PC-9 (cell line): Measurements from ENCODE around the gene CYB5R4. TPM values are rescaled to one million over a fixed set of nuclear protein-coding genes. Genes with fewer than 3 reads are reported as not detected.

Experiments
- BruUV-seq: library from RNA; stranded (reverse); fragments of 400-500 nt; replicated peaks from 2 replicates; lab custom pipeline; 2021; lab: Mats Ljungman, UMichigan
- CTCF ChIA-PET: fragments of 300-600 bp; sonication (Branson Sonifier 250); formaldehyde crosslinking; loops from one replicate; lab custom pipeline; 2022; ENCODE audit warnings: antibody characterized with exemption; lab: Charles Lee
- POLR2A ChIA-PET: fragments of 300-600 bp; sonication (Branson Sonifier 250); formaldehyde crosslinking; loops from one replicate; lab custom pipeline; 2022; ENCODE audit warnings: antibody characterized with exemption; ENCODE audit not compliant: unreplicated experiment; lab: Charles Lee
- DNase-seq, 2 experiments: peaks; one replicate each; pipeline versions ENCODE4 v3.0.0 to v3.0.0-alpha.2; 2015 to 2022; ENCODE audit warnings: mixed read lengths in 1 of 2
- H2AFZ ChIP-seq: fragments of 200-600 bp; sonication (generic); 2 replicates; pipeline ENCODE4 v1.8.1; 2017; ENCODE audit warnings: antibody characterized with exemption
- H3F3A ChIP-seq: fragments of 200-600 bp; sonication (generic); 2 replicates; pipeline ENCODE4 v1.8.1; 2017; ENCODE audit warnings: antibody characterized with exemption, mild to moderate bottlenecking, low read depth; ENCODE audit not compliant: insufficient read depth
- H3K27ac ChIP-seq: fragments of 200-600 bp; sonication (generic); 2 replicates; pipeline ENCODE4 v1.6.1; 2016; ENCODE audit warnings: mixed run types
- H3K27me3 ChIP-seq: fragments of 200-600 bp; sonication (generic); 2 replicates; pipeline ENCODE4 v1.6.1; 2016; ENCODE audit warnings: low read depth, mixed run types; ENCODE audit not compliant: insufficient read depth
- H3K36me3 ChIP-seq: fragments of 200-600 bp; sonication (generic); 2 replicates; pipeline ENCODE4 v1.6.1; 2016; ENCODE audit warnings: low read depth, mixed run types
- H3K4me1 ChIP-seq: fragments of 200-600 bp; sonication (generic); replicated peaks from 2 replicates; pipeline ENCODE4 v1.6.1; 2016; ENCODE audit warnings: mixed run types; ENCODE audit not compliant: insufficient read depth
- H3K4me2 ChIP-seq: fragments of 200-600 bp; sonication (generic); 2 replicates; pipeline ENCODE4 v1.6.1; 2017; ENCODE audit warnings: mixed run types
- H3K4me3 ChIP-seq: fragments of 200-600 bp; sonication (generic); 2 replicates; pipeline ENCODE4 v1.6.1; 2016; ENCODE audit warnings: mixed run types
- H3K79me2 ChIP-seq: fragments of 200-600 bp; sonication (generic); 2 replicates; pipeline ENCODE4 v1.6.1; 2017; ENCODE audit warnings: low read depth, mixed run types
- H3K9me2 ChIP-seq: fragments of 200-600 bp; sonication (generic); 2 replicates; pipeline ENCODE4 v1.8.1; 2017; ENCODE audit warnings: mild to moderate bottlenecking; ENCODE audit not compliant: insufficient read depth
- H3K9me3 ChIP-seq: fragments of 200-600 bp; sonication (generic); 2 replicates; pipeline ENCODE4 v1.8.1; 2016; ENCODE audit warnings: low read depth; ENCODE audit not compliant: insufficient read depth
- H4K20me1 ChIP-seq: fragments of 200-600 bp; sonication (generic); 2 replicates; pipeline ENCODE4 v1.8.1; 2017; ENCODE audit not compliant: insufficient read depth
- CTCF ChIP-seq: fragments of 200-600 bp; sonication (generic); conservative IDR thresholded peaks from 2 replicates; pipeline ENCODE4 v1.6.1; 2017; ENCODE audit warnings: mixed run types, antibody characterized with exemption, mild to moderate bottlenecking, moderate library complexity
- EZH2 ChIP-seq: fragments of 200-600 bp; sonication (generic); IDR thresholded peaks from 2 replicates; pipeline ENCODE4 v1.8.0; 2017; ENCODE audit warnings: antibody characterized with exemption, low read depth
- intact Hi-C: fragments of 100-400 bp; cut with micrococcal nuclease; formaldehyde crosslinking; loops from one replicate; pipeline ENCODE4 v1.10.0; 2022; ENCODE audit not compliant: unreplicated experiment
- total RNA-seq: library from RNA; stranded (reverse); gene quantifications from 2 replicates; pipeline ENCODE4 v1.2.3, GENCODE V29; 2021

Gene CYB5R4
- total RNA-seq, 1 experiment from 2014 or later, result 22.7 TPM

DNA sequence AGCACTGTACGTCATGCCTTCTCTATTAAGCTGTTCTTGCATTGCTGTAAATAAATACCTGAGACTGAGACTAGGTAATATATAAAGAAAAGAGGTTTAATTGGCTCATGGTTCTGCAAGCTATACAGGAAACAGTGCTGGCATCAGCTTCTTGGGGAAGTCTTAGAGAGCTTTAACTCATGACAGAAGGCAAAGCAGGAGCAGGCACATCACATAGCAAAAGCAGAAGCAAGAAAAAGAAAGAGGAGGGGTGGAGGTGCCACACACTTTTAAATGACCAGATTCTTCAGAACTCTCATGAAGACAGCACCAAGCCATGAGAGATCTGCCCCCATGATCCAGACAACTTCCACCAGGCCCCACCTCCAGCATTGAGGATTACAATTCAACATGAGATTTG, 30.1 kb downstream of the CYB5R4 start:
- intact Hi-C loops, result loop anchor here (10.0 kb wide), 1 partner anchor 1235 kb away; no protein-coding TSS in a partner anchor
- 0 out of 2 replicates have a peak, but pooled peaks cover 3% of the 10 kb centered on the region for H3K79me2 ChIP-seq
- no peak overlapping the region for H3K4me3 ChIP-seq
- H3K27me3 ChIP-seq, result no peaks in the 10 kb centered on the region
- no TSS peak for BruUV-seq
- POLR2A ChIA-PET, result no interaction called here
- no peaks in the 10 kb centered on the region for H4K20me1 ChIP-seq
- no peak overlapping the region for H3K4me2 ChIP-seq
- no peaks in the 10 kb centered on the region for H3K9me3 ChIP-seq
- no peaks in the 10 kb centered on the region for H3K36me3 ChIP-seq
- no peak for TF ChIP-seq EZH2
- no peak for TF ChIP-seq CTCF
- H2AFZ ChIP-seq, result no peak overlapping the region
- no peak for DNase-seq
- no peaks in the 10 kb centered on the region for H3K9me2 ChIP-seq
- CTCF ChIA-PET, result no interaction called here
- H3K4me1 ChIP-seq, result no peaks in the 10 kb centered on the region
- H3F3A ChIP-seq, result no peaks in the 10 kb centered on the region
- H3K27ac ChIP-seq, result no peak overlapping the region

GRCh38 chr6:83890520-83890919, 31.0 kb downstream of the CYB5R4 start:
- Histone ChIP-seq H2AFZ (no peak overlapping the region), H3K27me3 (no peaks in the 10 kb centered on the region), H3K27ac (no peak overlapping the region), H3K79me2 (0 out of 2 replicates have a peak, but pooled peaks cover 2% of the 10 kb centered on the region), H3K36me3 (no peaks in the 10 kb centered on the region), H3K4me3 (no peak overlapping the region), H3K9me2 (no peaks in the 10 kb centered on the region), H3K9me3 (no peaks in the 10 kb centered on the region), H3K4me2 (no peak overlapping the region), H4K20me1 (no peaks in the 10 kb centered on the region), H3F3A (no peaks in the 10 kb centered on the region), H3K4me1 (no peaks in the 10 kb centered on the region)
- TF ChIP-seq EZH2 (no peak), CTCF (no peak)
- no peak for DNase-seq
- no TSS peak for BruUV-seq
- ChIA-PET CTCF (no interaction called here), POLR2A (no interaction called here)
- intact Hi-C loops, result no loop called here

GRCh38 chr6:83891586-83891985, 32.1 kb downstream of the CYB5R4 start:
- no peak overlapping the region for H3K4me3 ChIP-seq
- no peak for DNase-seq
- H4K20me1 ChIP-seq, result no peaks in the 10 kb centered on the region
- no peaks in the 10 kb centered on the region for H3K9me3 ChIP-seq
- H3K4me2 ChIP-seq, result no peak overlapping the region
- POLR2A ChIA-PET, result no interaction called here
- no peaks in the 10 kb centered on the region for H3K79me2 ChIP-seq
- H2AFZ ChIP-seq, result no peak overlapping the region
- BruUV-seq, result no TSS peak
- no peaks in the 10 kb centered on the region for H3K9me2 ChIP-seq
- intact Hi-C loops, result no loop called here
- no peak overlapping the region for H3K27ac ChIP-seq
- CTCF ChIA-PET, result no interaction called here
- H3F3A ChIP-seq, result no peaks in the 10 kb centered on the region
- no peaks in the 10 kb centered on the region for H3K27me3 ChIP-seq
- no peaks in the 10 kb centered on the region for H3K4me1 ChIP-seq
- H3K36me3 ChIP-seq, result no peaks in the 10 kb centered on the region
- TF ChIP-seq EZH2 (no peak), CTCF (no peak)
